Right kidney (tissue), 1 donor: Measurements from ENCODE around the gene NIPSNAP2.
"Not testable (repeated sequence)": the region's sequence is repeated elsewhere in the genome, so short reads cannot be mapped to it uniquely, and the experiment has no call there.

Experiments used
- DNase-seq: peaks from one replicate; pipeline ENCODE4 v3.0.0-alpha.2; 2016

The NIPSNAP2 gene

DNA sequence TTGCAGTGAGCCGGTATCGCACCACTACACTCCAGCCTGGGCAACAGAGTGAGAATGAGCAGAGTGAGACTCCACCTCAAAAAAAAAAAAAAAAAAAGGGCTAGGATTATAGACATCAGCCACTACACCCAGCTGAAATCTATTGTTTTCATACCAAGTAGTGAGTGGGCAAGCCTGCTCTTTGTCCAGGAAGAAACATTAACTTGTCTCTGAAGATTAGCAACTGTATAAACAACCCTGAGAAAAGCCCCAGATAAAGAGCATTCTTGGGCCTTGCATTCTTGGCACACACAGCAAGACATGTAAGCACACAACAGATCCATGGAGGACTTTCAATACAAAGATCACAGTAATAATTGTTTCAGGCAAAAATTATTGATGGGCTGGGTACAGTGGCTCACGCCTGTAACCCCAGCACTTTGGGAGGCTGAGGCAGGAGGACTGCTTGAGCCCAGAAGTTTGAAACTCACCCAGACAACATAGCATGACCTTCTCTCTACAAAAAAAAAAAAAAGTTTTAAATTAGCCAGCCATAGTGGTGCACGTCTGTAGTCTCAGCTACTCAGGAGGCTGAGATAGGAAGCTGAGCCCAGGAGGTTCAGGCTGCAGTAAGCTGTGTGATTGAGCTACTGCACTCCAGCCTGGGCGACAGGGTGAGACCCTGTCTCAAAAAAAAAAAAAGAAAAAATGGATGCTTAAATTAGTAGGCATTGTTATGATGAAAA, 82.5 kb downstream of the NIPSNAP2 start:
- peak; percentile 32 for DNase-seq

DNA sequence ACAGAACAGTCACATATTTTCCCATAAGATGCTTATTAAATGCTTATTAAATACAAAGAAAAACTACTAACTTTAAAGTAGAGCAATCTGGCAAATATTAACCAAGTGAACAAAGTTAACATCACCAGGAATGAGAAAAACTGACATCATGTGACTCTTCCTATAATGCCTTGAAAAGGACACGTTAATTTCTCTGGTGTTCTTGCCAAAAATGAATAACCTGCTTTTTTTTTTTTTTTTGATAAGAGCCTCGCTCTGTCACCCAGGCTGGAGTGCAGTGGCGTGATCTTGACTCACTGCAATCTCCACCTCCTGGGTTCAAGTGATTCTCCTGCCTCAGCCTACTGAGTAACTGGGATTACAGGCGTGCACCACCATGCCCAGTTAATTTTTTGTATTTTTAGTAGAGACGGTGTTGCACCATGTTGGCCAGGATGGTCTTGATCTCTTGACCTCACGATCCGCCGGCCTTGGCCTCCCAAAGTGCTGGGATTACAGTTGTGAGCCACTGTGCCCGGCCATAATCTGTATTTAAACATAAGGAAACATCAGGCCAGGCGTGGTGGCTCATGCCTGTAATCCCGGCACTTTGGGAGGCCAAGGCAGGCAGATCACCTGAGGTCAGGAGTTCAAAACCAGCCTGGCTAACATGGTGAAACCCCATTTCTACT, 83.2 kb downstream of the NIPSNAP2 start:
- DNase-seq: not testable (repeated sequence)

DNA sequence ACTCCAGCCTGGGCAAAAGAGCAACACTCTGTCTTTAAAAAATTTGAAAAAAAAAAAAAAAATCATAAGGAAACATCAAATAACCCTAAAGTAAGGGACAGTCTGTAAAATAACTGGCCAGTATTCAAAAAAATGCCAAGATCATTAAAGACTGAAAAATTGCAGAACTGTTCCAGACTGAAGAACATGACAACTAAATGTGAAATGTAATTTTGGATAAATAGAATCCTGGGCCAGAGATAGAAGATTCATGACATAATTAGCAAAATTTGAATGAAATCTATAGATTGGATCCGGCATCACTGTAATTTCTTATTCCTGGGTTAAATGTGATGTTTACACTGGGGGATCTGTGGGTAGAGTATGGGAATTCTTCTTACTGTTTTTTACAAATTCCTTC, 83.9 kb downstream of the NIPSNAP2 start:
- DNase-seq: no peak

DNA sequence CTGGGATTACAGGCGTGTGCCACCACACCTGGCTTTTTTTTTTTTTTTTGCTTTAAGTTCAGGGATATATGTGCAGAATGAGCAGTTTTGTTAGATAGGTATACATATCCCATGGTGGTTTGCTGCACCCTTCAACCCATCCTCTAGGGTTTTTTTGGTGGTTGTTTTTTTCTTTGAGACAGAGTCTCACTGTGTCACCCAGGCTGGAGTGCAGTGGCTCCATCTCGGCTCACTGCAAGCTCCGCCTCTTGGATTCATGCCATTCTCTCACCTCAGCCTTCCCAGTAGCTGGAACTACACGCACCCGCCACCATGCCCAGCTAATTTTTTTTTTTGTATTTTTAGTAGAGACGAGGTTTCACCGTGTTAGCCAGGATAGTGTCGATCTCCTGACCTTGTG, 84.4 kb downstream of the NIPSNAP2 start:
- not testable (repeated sequence) for DNase-seq
